GM23248 (cell line): Measurements from ENCODE around the gene PNPLA1. TPM values are rescaled to one million over a fixed set of nuclear protein-coding genes. Genes with fewer than 3 reads are reported as not detected.

ENCODE experiments used
- DNase-seq: peaks from one replicate; pipeline ENCODE4 v3.0.0-alpha.2; 2015
- H2AFZ ChIP-seq: fragments of 200-600 bp; sonication (generic); 2 replicates; pipeline ENCODE4 v1.6.1; 2016; ENCODE audit warnings: antibody characterized with exemption
- H3F3A ChIP-seq: fragments of 200-600 bp; sonication (generic); 2 replicates; pipeline ENCODE4 v1.6.1; 2016; ENCODE audit warnings: mild to moderate bottlenecking, antibody characterized with exemption, mixed run types; ENCODE audit not compliant: insufficient read depth
- H3K27ac ChIP-seq: fragments of 200-600 bp; sonication (generic); 2 replicates; pipeline ENCODE4 v1.5.1; 2016; ENCODE audit warnings: mild to moderate bottlenecking
- H3K27me3 ChIP-seq: fragments of 200-600 bp; sonication (generic); replicated peaks from 2 replicates; pipeline ENCODE4 v1.6.1; 2016; ENCODE audit warnings: mild to moderate bottlenecking; ENCODE audit not compliant: insufficient read depth
- H3K36me3 ChIP-seq: fragments of 200-600 bp; sonication (generic); 2 replicates; pipeline ENCODE4 v1.6.1; 2016; ENCODE audit warnings: low read depth, mild to moderate bottlenecking
- H3K4me1 ChIP-seq: fragments of 200-600 bp; sonication (generic); 2 replicates; pipeline ENCODE4 v1.6.1; 2016; ENCODE audit warnings: mild to moderate bottlenecking; ENCODE audit not compliant: insufficient read depth
- H3K4me2 ChIP-seq: fragments of 200-600 bp; sonication (generic); one replicate; pipeline ENCODE4 v1.6.1; 2016; ENCODE audit warnings: mild to moderate bottlenecking; ENCODE audit not compliant: unreplicated experiment
- H3K4me3 ChIP-seq: fragments of 200-600 bp; sonication (generic); 2 replicates; pipeline ENCODE4 v1.5.1; 2016; ENCODE audit warnings: mild to moderate bottlenecking
- H3K79me2 ChIP-seq: fragments of 200-600 bp; sonication (generic); 2 replicates; pipeline ENCODE4 v1.6.1; 2016; ENCODE audit warnings: mild to moderate bottlenecking; ENCODE audit not compliant: insufficient read depth
- H3K9ac ChIP-seq: fragments of 200-600 bp; sonication (generic); 2 replicates; pipeline ENCODE4 v1.6.1; 2016; ENCODE audit warnings: mild to moderate bottlenecking
- H3K9me2 ChIP-seq: fragments of 200-600 bp; sonication (generic); 2 replicates; pipeline ENCODE4 v1.6.1; 2016; ENCODE audit warnings: mixed run types, mild to moderate bottlenecking, moderate library complexity; ENCODE audit not compliant: insufficient read depth
- H3K9me3 ChIP-seq: fragments of 200-600 bp; sonication (generic); one replicate; pipeline ENCODE4 v1.6.1; 2017; ENCODE audit warnings: low read depth
- H4K20me1 ChIP-seq: fragments of 200-600 bp; sonication (generic); 2 replicates; pipeline ENCODE4 v1.6.0; 2016; ENCODE audit not compliant: insufficient read depth
- EZH2 ChIP-seq: fragments of 200-600 bp; sonication (generic); IDR thresholded peaks from 2 replicates; pipeline ENCODE4 v1.6.1; 2018; ENCODE audit warnings: antibody characterized with exemption, mild to moderate bottlenecking; ENCODE audit not compliant: insufficient read depth, poor library complexity, severe bottlenecking
- EZH2phosphoT487 ChIP-seq: fragments of 200-600 bp; sonication (generic); IDR thresholded peaks from 2 replicates; pipeline ENCODE4 v1.6.1; 2018; ENCODE audit warnings: antibody characterized with exemption, moderate library complexity, mild to moderate bottlenecking, low read depth; ENCODE audit not compliant: insufficient read depth
- WGBS, 2 experiments: methylation state at CpG; one replicate each; pipeline ENCODE4 v1.1.6; 2015 to 2017; ENCODE audit warnings: low lambda C conversion rate in 2 of 2, low coverage in 1 of 2; ENCODE audit errors: missing lambda C conversion rate in 2 of 2; 5-methylcytosine and 5-hydroxymethylcytosine counted together
- in situ Hi-C: fragments of 300-500 bp; cut with MboI; formaldehyde crosslinking; loops from 2 replicates; pipeline ENCODE4 v1.15.0; 2020
- polyA plus RNA-seq: library from polyadenylated mRNA; unstranded; fragments of >200 nt; fragmentation: Nextera tagmentation; extraction: Ambion mirVana; gene quantifications from 2 replicates; pipeline ENCODE4 v1.2.1, GENCODE V29; 2016
- total RNA-seq: library from RNA; depleted of rRNA; stranded (reverse); fragments of >200 nt; shearing (Covaris generic); gene quantifications from 2 replicates; pipeline ENCODE4 v1.2.3, GENCODE V29; 2014

The PNPLA1 gene
- total and polyA plus RNA-seq, 2 experiments from 2014 or later: not detected

DNA sequence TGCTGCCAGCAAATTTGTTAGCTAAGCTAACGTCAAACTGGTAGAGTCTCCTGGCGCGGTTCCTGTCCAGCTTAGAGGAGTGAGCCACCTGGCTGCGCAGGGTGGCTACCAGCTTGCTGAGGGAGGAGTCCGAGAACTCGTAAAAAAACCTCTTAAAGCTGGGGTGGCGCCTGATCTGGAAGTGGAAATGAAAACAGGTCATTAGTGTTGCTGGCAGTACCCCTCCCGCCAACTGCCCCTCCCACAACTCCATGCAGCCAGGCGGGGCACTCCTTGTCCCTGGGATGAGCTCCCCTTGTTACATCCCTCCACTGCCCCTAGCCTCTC is 49.5 kb downstream of the PNPLA1 start:
- Histone ChIP-seq H3K27ac (no peak overlapping the region), H3K27me3 (peaks cover 8% of the 10 kb centered on the region; the same call in 1 of the 2 replicates)
- TF ChIP-seq EZH2 (no peak), EZH2phosphoT487 (no peak)

DNA sequence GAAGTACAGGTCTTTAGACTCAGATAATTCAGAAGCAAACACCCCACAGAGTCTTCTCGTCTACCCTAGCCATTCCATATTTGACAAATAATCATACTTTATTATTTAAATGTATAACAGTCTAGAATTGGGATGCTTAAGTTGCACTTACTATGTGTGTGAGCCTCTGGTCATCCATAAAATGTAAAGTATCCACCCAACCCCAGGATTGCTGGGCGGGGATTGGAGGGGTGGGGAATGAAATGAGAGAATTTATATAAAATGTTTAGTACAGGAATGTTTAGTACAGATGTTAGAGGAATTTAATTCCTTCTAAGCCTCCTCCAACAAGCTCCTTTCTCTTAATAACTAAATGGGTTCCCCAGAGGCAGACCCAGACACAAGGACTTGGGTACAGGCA is 50.0 kb downstream of the PNPLA1 start:
- DNase-seq: no peak

More for the DNA sequence above, 49.5 kb downstream of the PNPLA1 start:
- H3K9me3 ChIP-seq: no peaks in the 10 kb centered on the region
- DNase-seq: no peak
- H4K20me1 ChIP-seq: no peaks in the 10 kb centered on the region
- no peaks in the 10 kb centered on the region for H3K4me1 ChIP-seq
- no peaks in the 10 kb centered on the region for H3K9me2 ChIP-seq
- H2AFZ ChIP-seq: no peak overlapping the region
- 81 to 83% methylated on average over 9 of the region's 9 CpGs for WGBS, 2 experiments
- H3K79me2 ChIP-seq: no peaks in the 10 kb centered on the region
- no peaks in the 10 kb centered on the region for H3K36me3 ChIP-seq
- in situ Hi-C loops: no loop called here
- no peak overlapping the region for H3K9ac ChIP-seq
- H3K4me2 ChIP-seq: no peak overlapping the region
- no peak overlapping the region for H3K4me3 ChIP-seq
- H3F3A ChIP-seq: no peaks in the 10 kb centered on the region

DNA sequence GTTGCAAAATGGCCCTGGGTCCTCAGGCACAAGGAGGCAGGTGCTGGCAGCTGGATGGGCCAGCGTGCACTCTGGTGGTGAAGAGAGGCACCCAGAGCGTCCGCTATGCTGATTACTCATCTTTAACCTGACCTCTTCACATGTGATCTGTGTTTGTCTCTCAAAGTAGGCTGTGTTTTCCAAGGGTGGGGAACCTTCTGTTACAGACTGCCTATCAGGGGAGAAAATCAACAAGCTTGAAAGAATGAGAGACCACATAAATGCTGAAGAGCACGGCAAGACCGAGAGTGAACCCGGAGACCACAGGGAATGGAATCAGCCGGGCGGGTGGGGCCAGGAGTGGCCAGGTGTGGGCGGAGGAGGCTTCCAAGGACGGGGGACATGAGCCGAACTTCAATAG is 50.6 kb downstream of the PNPLA1 start:
- TF ChIP-seq EZH2 (no peak), EZH2phosphoT487 (no peak)
- Histone ChIP-seq H3K4me1 (no peaks in the 10 kb centered on the region), H4K20me1 (no peaks in the 10 kb centered on the region), H3K9me3 (no peaks in the 10 kb centered on the region), H3K4me3 (no peak overlapping the region), H3K27me3 (peaks cover 8% of the 10 kb centered on the region), H3K27ac (no peak overlapping the region), H3K36me3 (no peaks in the 10 kb centered on the region), H2AFZ (no peak overlapping the region), H3F3A (no peaks in the 10 kb centered on the region), H3K9ac (no peak overlapping the region), H3K9me2 (no peaks in the 10 kb centered on the region), H3K79me2 (no peaks in the 10 kb centered on the region), H3K4me2 (no peak overlapping the region)
- 86 to 89% methylated on average over 11 of the region's 11 CpGs for WGBS, 2 experiments
- DNase-seq: no peak
- in situ Hi-C loops: no loop called here

More for the DNA sequence above, 50.0 kb downstream of the PNPLA1 start:
- Histone ChIP-seq H3K27me3 (peaks cover 8% of the 10 kb centered on the region; the same call in 1 of the 2 replicates), H2AFZ (no peak overlapping the region), H3K36me3 (no peaks in the 10 kb centered on the region), H4K20me1 (no peaks in the 10 kb centered on the region), H3K9ac (no peak overlapping the region), H3K4me2 (no peak overlapping the region), H3K9me3 (no peaks in the 10 kb centered on the region), H3K4me1 (no peaks in the 10 kb centered on the region), H3K9me2 (no peaks in the 10 kb centered on the region), H3K79me2 (no peaks in the 10 kb centered on the region), H3K4me3 (no peak overlapping the region), H3K27ac (no peak overlapping the region), H3F3A (no peaks in the 10 kb centered on the region)
- in situ Hi-C loops: no loop called here
- 57 to 63% methylated on average over 2 of the region's 2 CpGs for WGBS, 2 experiments
- TF ChIP-seq EZH2phosphoT487 (no peak), EZH2 (no peak)

DNA sequence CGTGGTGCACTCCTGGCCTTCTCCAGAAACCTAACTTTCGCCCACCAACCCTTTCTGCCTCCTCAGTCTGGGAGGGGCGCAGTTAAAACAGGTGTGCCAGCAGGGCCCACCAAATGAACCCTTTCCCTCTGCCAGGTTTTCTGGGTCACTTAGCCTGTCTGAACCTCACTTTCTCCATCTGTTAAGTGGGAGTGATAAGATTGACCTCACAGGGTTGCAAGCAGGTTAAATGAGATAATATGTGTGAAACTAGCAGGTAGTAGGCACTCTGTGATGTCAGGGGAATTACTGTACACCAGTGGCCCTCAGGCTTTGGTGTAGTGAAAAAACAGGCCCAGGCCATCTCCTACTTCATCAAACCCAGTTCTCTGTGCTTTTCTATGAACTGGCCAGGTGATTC is 52.7 kb downstream of the PNPLA1 start:
- Histone ChIP-seq H3K4me3 (no peak overlapping the region), H3K9me2 (no peaks in the 10 kb centered on the region), H2AFZ (no peak overlapping the region), H3K36me3 (no peaks in the 10 kb centered on the region), H3K4me1 (no peaks in the 10 kb centered on the region), H4K20me1 (no peaks in the 10 kb centered on the region), H3K27ac (no peak overlapping the region), H3K4me2 (no peak overlapping the region), H3F3A (no peaks in the 10 kb centered on the region), H3K79me2 (no peaks in the 10 kb centered on the region), H3K27me3 (peaks cover 13% of the 10 kb centered on the region), H3K9ac (no peak overlapping the region), H3K9me3 (no peaks in the 10 kb centered on the region)
- TF ChIP-seq EZH2phosphoT487 (no peak), EZH2 (no peak)
- in situ Hi-C loops: no loop called here
- DNase-seq: no peak
- 43 to 55% methylated on average over 3 of the region's 3 CpGs for WGBS, 2 experiments

DNA sequence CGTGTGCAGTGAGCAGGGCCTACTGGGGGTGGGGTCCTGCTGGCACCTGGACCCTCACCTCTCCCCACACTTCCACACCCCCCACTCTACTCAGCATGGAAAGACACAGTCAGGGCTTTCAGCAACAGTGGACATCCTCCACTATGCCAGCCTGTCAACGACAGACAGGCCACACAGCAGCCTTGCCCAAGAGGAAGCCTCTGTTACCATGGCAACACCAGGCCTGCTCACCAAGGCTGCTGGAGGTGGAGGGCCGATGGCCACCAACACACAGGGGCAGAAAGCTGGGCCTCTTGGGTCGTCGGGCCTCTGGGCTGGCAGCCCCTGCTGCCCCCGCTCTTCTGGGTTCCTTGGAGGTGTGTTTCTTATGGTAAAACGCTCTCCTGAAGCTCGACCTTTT is 53.2 kb downstream of the PNPLA1 start:
- H3K4me3 ChIP-seq: no peak overlapping the region
- no peaks in the 10 kb centered on the region for H3K36me3 ChIP-seq
- no peaks in the 10 kb centered on the region for H3K9me3 ChIP-seq
- WGBS, 2 experiments: 43 to 50% methylated on average over 7 to 8 of the region's 8 CpGs
- no peaks in the 10 kb centered on the region for H3K4me1 ChIP-seq
- no peak overlapping the region for H3K9ac ChIP-seq
- H3K4me2 ChIP-seq: no peak overlapping the region
- no peak overlapping the region for H3K27ac ChIP-seq
- no peak overlapping the region for H2AFZ ChIP-seq
- in situ Hi-C loops: no loop called here
- H3K79me2 ChIP-seq: no peaks in the 10 kb centered on the region
- no peaks in the 10 kb centered on the region for H4K20me1 ChIP-seq
- H3K9me2 ChIP-seq: no peaks in the 10 kb centered on the region
- DNase-seq: peak; percentile 39
- H3K27me3 ChIP-seq: peaks cover 13% of the 10 kb centered on the region
- TF ChIP-seq EZH2phosphoT487: no peak
- no peak for TF ChIP-seq EZH2
- no peaks in the 10 kb centered on the region for H3F3A ChIP-seq
